PFSK-1 (cell line): ENCODE measurements around the gene KIF4A.

Experiments used
- FOXP2 ChIP-seq: optimal IDR thresholded peaks from 2 replicates; pipeline ENCODE3; 2011; ENCODE audit warnings: borderline replicate concordance, control low read depth, inconsistent platforms; ENCODE audit not compliant: insufficient read depth; ENCODE audit errors: extremely low read length, extremely low read depth
- POLR2AphosphoS5 ChIP-seq: IDR thresholded peaks from 2 replicates; pipeline ENCODE4 v1.6.1; 2012; ENCODE audit warnings: low read depth, mild to moderate bottlenecking, control low read depth, low read length, moderate library complexity
- SIN3A ChIP-seq: IDR thresholded peaks from 2 replicates; pipeline ENCODE4 v1.6.1; 2012; ENCODE audit warnings: mild to moderate bottlenecking, low read length, moderate library complexity, borderline replicate concordance; ENCODE audit not compliant: insufficient read depth
- TAF1 ChIP-seq: IDR thresholded peaks from 2 replicates; pipeline ENCODE4 v1.6.1; 2012; ENCODE audit warnings: low read length, control low read depth, borderline replicate concordance; ENCODE audit not compliant: insufficient read depth
- TF ChIP-seq, protein P1 (sequence below), 2 experiments: IDR thresholded peaks; 2 replicates each; pipeline versions ENCODE4 v1.6.1 to v1.8.0; 2011 to 2012; ENCODE audit warnings: low read depth in 2 of 2, low read length in 2 of 2, control low read depth in 1 of 2, inconsistent platforms in 1 of 2, mild to moderate bottlenecking in 1 of 2, moderate library complexity in 1 of 2; ENCODE audit not compliant: insufficient read depth in 1 of 2

The KIF4A gene

DNA sequence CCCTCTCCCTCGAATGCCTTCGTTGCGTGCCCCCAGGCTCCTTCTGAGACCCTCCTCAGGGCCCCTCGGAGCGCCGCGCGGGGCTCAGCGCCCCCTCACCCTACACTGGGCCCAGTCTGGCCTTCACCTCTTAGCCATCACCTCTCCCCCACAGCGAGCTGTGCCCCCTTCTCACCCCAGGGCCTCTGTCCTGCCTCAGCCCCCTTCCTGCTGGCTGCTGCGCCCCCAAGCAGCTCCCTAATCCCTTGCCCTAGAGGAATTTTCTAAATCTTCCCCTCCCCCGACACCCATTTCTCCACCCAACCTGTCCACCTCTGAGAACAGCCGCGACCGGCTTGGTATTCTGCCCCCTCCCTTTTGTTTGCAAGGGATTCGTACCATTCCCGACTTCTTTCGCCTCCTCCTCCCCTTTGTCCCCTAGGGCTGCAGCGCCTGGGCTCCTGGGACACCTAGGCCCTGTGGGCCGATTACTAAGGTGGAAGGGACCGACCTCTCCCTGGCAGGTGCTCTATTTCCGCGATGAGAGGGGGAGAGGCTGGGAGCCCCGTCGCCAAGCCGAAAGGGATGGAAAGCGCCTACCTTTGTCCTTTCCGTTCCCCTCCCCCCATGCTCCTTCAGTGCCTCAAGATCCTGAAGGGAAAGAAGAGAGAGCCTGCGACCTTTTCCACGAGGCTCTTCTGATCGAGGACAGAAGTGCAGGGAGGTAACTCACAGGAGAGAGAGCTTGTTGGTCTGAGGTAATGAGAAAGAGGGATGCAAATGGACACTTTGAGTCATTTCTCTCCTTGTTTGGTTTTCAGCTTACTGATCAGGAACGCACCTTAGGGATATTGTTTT lies 165.7 kb downstream of the KIF4A start:
- no peak for TF ChIP-seq TAF1
- no peak for TF ChIP-seq SIN3A
- no peak for TF ChIP-seq FOXP2
- TF ChIP-seq POLR2AphosphoS5, result no peak
- TF ChIP-seq, protein P1, sequence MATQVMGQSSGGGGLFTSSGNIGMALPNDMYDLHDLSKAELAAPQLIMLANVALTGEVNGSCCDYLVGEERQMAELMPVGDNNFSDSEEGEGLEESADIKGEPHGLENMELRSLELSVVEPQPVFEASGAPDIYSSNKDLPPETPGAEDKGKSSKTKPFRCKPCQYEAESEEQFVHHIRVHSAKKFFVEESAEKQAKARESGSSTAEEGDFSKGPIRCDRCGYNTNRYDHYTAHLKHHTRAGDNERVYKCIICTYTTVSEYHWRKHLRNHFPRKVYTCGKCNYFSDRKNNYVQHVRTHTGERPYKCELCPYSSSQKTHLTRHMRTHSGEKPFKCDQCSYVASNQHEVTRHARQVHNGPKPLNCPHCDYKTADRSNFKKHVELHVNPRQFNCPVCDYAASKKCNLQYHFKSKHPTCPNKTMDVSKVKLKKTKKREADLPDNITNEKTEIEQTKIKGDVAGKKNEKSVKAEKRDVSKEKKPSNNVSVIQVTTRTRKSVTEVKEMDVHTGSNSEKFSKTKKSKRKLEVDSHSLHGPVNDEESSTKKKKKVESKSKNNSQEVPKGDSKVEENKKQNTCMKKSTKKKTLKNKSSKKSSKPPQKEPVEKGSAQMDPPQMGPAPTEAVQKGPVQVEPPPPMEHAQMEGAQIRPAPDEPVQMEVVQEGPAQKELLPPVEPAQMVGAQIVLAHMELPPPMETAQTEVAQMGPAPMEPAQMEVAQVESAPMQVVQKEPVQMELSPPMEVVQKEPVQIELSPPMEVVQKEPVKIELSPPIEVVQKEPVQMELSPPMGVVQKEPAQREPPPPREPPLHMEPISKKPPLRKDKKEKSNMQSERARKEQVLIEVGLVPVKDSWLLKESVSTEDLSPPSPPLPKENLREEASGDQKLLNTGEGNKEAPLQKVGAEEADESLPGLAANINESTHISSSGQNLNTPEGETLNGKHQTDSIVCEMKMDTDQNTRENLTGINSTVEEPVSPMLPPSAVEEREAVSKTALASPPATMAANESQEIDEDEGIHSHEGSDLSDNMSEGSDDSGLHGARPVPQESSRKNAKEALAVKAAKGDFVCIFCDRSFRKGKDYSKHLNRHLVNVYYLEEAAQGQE (IDR thresholded peaks at IDR 0.05; ENCODE audit: insufficient read depth in 1 of 2, low read depth in 2 of 2, low read length in 2 of 2), result no peak

- TF ChIP-seq POLR2AphosphoS5 (no peak), FOXP2 (no peak)
Measured at GRCh38 chrX:70456256-70456655, 166.4 kb downstream of the KIF4A start.

DNA sequence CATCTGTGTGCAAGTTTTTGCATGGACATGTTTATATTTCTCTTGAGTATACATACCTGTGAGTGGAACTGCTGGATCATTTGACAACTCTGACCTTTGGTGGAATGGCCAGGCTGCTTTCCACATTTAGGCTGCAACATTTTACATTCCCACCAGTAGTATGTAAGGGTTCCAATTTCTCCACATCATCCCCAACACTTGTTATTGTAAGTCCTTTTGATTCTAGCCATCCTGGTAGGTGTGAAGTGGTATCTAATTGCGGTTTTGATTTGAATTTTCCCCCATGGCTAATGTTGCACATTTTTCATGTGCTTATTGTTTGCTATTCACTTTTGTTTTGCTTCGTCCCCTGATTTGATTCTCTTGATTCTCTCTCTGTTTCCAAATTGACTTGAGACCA lies 171.1 kb downstream of the KIF4A start:
- no peak for TF ChIP-seq TAF1
- TF ChIP-seq FOXP2, result no peak
- TF ChIP-seq POLR2AphosphoS5, result no peak
- TF ChIP-seq, protein P1 (IDR thresholded peaks at IDR 0.05; ENCODE audit: insufficient read depth in 1 of 2, low read depth in 2 of 2, low read length in 2 of 2), result no peak
- no peak for TF ChIP-seq SIN3A

- TF ChIP-seq TAF1 (no peak), POLR2AphosphoS5 (no peak), FOXP2 (no peak), SIN3A (no peak)
- TF ChIP-seq, protein P1 (IDR thresholded peaks at IDR 0.05; ENCODE audit: insufficient read depth in 1 of 2, low read depth in 2 of 2, low read length in 2 of 2), result no peak
Measured at GRCh38 chrX:70464051-70464450, 174.1 kb downstream of the KIF4A start.

DNA sequence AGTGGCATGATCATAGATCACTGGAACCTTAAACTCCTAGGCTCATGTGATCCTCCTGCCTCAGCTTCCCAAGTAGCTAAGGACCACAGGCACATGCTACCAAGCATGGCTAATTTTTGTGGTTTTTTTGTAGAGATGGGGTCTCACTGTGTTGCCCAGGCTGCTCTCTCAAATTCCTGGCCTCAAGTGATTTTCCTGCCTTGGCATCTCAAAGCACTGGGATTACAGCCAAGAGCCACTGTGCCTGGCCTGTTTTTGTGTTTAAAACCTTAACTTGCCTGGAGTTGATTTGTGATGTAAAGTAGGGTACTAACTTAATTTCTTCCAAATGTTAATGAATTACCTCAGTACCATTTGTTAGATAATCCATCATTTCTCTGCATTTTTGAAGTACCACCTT lies 177.1 kb downstream of the KIF4A start:
- TF ChIP-seq, protein P1 (IDR thresholded peaks at IDR 0.05; ENCODE audit: insufficient read depth in 1 of 2, low read depth in 2 of 2, low read length in 2 of 2), result no peak
- TF ChIP-seq TAF1 (no peak), SIN3A (no peak), FOXP2 (no peak), POLR2AphosphoS5 (no peak)
